NCI-H446 (cell line): Measurements from ENCODE around the gene ZNF609.
A peak's percentile ranks its signal among the peaks of the same experiment; 100 is the strongest.

Experiments
- DNase-seq, 2 experiments: peaks; one replicate each; lab custom pipeline; 2025; lab: John Stamatoyannopoulos, UW

Gene ZNF609

GRCh38 chr15:64503640-64504039 is 43.3 kb downstream of the ZNF609 start:
- DNase-seq, result no peak

- peak in 1 of 2 experiments; percentile 9 for DNase-seq
Measured at GRCh38 chr15:64507293-64507802, 47.0 kb downstream of the ZNF609 start.

GRCh38 chr15:64507845-64508244 is 47.5 kb downstream of the ZNF609 start:
- no peak for DNase-seq

GRCh38 chr15:64513823-64514222 is 53.4 kb downstream of the ZNF609 start:
- DNase-seq, result no peak

GRCh38 chr15:64515196-64515595 is 54.8 kb downstream of the ZNF609 start:
- DNase-seq, result no peak

- DNase-seq, result no peak
Measured at GRCh38 chr15:64515825-64516224, 55.4 kb downstream of the ZNF609 start.

- no peak for DNase-seq
Measured at GRCh38 chr15:64519897-64520296, 59.5 kb downstream of the ZNF609 start.

- peak; percentile 17 to 49 for DNase-seq
Measured at GRCh38 chr15:64521201-64521600, 60.8 kb downstream of the ZNF609 start.

- DNase-seq, result peak in 1 of 2 experiments; percentile 6
Measured at GRCh38 chr15:64521726-64522164, 61.4 kb downstream of the ZNF609 start.

GRCh38 chr15:64522226-64522823 is 61.9 kb downstream of the ZNF609 start:
- no peak for DNase-seq

- DNase-seq, result no peak
Measured at GRCh38 chr15:64523240-64523639, 62.9 kb downstream of the ZNF609 start.

- DNase-seq, result no peak
Measured at GRCh38 chr15:64524778-64525177, 64.4 kb downstream of the ZNF609 start.

- DNase-seq, result no peak
Measured at GRCh38 chr15:64525828-64526530, 65.6 kb downstream of the ZNF609 start.

GRCh38 chr15:64527263-64527984 is 67.0 kb downstream of the ZNF609 start:
- DNase-seq, result no peak

GRCh38 chr15:64528871-64529270 is 68.5 kb downstream of the ZNF609 start:
- DNase-seq, result no peak

GRCh38 chr15:64530472-64530871 is 70.1 kb downstream of the ZNF609 start:
- DNase-seq, result no peak

- no peak for DNase-seq
Measured at GRCh38 chr15:64530918-64531317, 70.5 kb downstream of the ZNF609 start.

- DNase-seq, result no peak
Measured at GRCh38 chr15:64532521-64533315, 72.3 kb downstream of the ZNF609 start.

- DNase-seq, result no peak
Measured at GRCh38 chr15:64535460-64536243, 75.3 kb downstream of the ZNF609 start.

GRCh38 chr15:64536244-64536836 is 76.0 kb downstream of the ZNF609 start:
- DNase-seq, result no peak

- DNase-seq, result no peak
Measured at GRCh38 chr15:64542091-64542490, 81.7 kb downstream of the ZNF609 start.
